CD14-positive monocyte (primary cell): Measurements from ENCODE around the gene HEATR1. TPM values are rescaled to one million over a fixed set of nuclear protein-coding genes. Genes with fewer than 3 reads are reported as not detected.
"Not testable (repeated sequence)": the region's sequence is repeated elsewhere in the genome, so short reads cannot be mapped to it uniquely, and the experiment has no call there.

Source experiments
- DNase-seq, 3 donors: peaks; one replicate each; pipeline ENCODE4 v3.0.0-alpha.2; 2011 to 2022
- H2AFZ ChIP-seq: 2 replicates; pipeline ENCODE4 v1.6.0; 2012; ENCODE audit warnings: mild to moderate bottlenecking, low read depth, low read length, inconsistent platforms; ENCODE audit not compliant: insufficient read depth, poor library complexity, severe bottlenecking
- H3K27ac ChIP-seq, 2 donors: 1 replicate in 1 of 2; 2 replicates in 1 of 2; pipeline ENCODE4 v1.5.1; 2012 to 2013; ENCODE audit warnings: low read length in 2 of 2, control low read depth in 1 of 2, inconsistent platforms in 1 of 2, low read depth in 1 of 2, mild to moderate bottlenecking in 1 of 2
- H3K27me3 ChIP-seq, 2 donors: one replicate each; pipeline versions ENCODE4 v1.6.0 to v1.6.1; 2011 to 2013; ENCODE audit warnings: low read length in 2 of 2; ENCODE audit not compliant: control insufficient read depth in 2 of 2, insufficient read depth in 2 of 2
- H3K36me3 ChIP-seq, 2 donors: replicated peaks in 1 of 2; 1 replicate in 1 of 2; 2 replicates in 1 of 2; pipeline versions ENCODE4 v1.5.1 to v1.6.1; 2012 to 2013; ENCODE audit warnings: low read length in 2 of 2, control low read depth in 1 of 2, inconsistent platforms in 1 of 2, mild to moderate bottlenecking in 1 of 2; ENCODE audit not compliant: insufficient read depth in 2 of 2, control insufficient read depth in 1 of 2
- H3K4me1 ChIP-seq, 2 donors: 1 replicate in 1 of 2; 2 replicates in 1 of 2; pipeline versions ENCODE4 v1.5.1 to v1.6.1; 2012 to 2013; ENCODE audit warnings: low read length in 2 of 2, control low read depth in 1 of 2, inconsistent platforms in 1 of 2, mild to moderate bottlenecking in 1 of 2, moderate library complexity in 1 of 2; ENCODE audit not compliant: insufficient read depth in 2 of 2, control insufficient read depth in 1 of 2
- H3K4me2 ChIP-seq: replicated peaks from 2 replicates; pipeline ENCODE3; 2012; ENCODE audit warnings: low read length, moderate library complexity, mild to moderate bottlenecking; ENCODE audit not compliant: poor library complexity, severe bottlenecking; ENCODE audit errors: extremely low read depth
- H3K4me3 ChIP-seq, 3 experiments: fragments of 200-600 bp in 1 of 3; sonication (generic) in 1 of 3; replicated peaks in 1 of 3; 1 replicate in 2 of 3; 2 replicates in 1 of 3; pipeline ENCODE4 v1.5.1; 2011 to 2013; ENCODE audit warnings: low read length in 3 of 3, mild to moderate bottlenecking in 3 of 3, control low read depth in 2 of 3, low read depth in 2 of 3, inconsistent platforms in 1 of 3, moderate library complexity in 1 of 3
- H3K79me2 ChIP-seq: 2 replicates; pipeline ENCODE4 v1.6.0; 2012; ENCODE audit warnings: mild to moderate bottlenecking, control low read depth, inconsistent platforms, low read length, moderate library complexity; ENCODE audit not compliant: insufficient read depth
- H3K9ac ChIP-seq: 2 replicates; pipeline ENCODE4 v1.6.0; 2017; ENCODE audit warnings: low read length, mild to moderate bottlenecking; ENCODE audit not compliant: insufficient read depth, poor library complexity, severe bottlenecking
- H3K9me3 ChIP-seq, 2 donors: replicated peaks in 1 of 2; 1 replicate in 1 of 2; 2 replicates in 1 of 2; pipeline versions ENCODE4 v1.5.1 to v1.6.1; 2012 to 2013; ENCODE audit warnings: low read length in 2 of 2, control low read depth in 1 of 2; ENCODE audit not compliant: control insufficient read depth in 1 of 2, insufficient read depth in 1 of 2
- H4K20me1 ChIP-seq: 2 replicates; pipeline ENCODE4 v1.6.0; 2012; ENCODE audit warnings: mild to moderate bottlenecking, low read length, control low read depth, moderate library complexity; ENCODE audit not compliant: insufficient read depth
- H3K27ac Mint-ChIP-seq, 7 donors: one replicate each; pipeline ENCODE4 v1.8.0; 2020; ENCODE audit warnings: mild to moderate bottlenecking in 7 of 7, mixed read lengths in 7 of 7, moderate library complexity in 6 of 7, inconsistent platforms in 2 of 7
- H3K27me3 Mint-ChIP-seq, 3 donors: one replicate each; pipeline ENCODE4 v1.8.0; 2021 to 2022; ENCODE audit warnings: low read depth in 3 of 3, mild to moderate bottlenecking in 3 of 3, mixed read lengths in 3 of 3, moderate library complexity in 3 of 3, inconsistent platforms in 1 of 3
- H3K36me3 Mint-ChIP-seq, 2 donors: one replicate each; pipeline ENCODE4 v1.8.0; 2020; ENCODE audit warnings: mixed read lengths in 2 of 2, inconsistent platforms in 1 of 2, mild to moderate bottlenecking in 1 of 2
- H3K4me1 Mint-ChIP-seq: one replicate; pipeline ENCODE4 v1.8.0; 2020; ENCODE audit warnings: mild to moderate bottlenecking, mixed read lengths
- H3K4me3 Mint-ChIP-seq, 2 donors: one replicate each; pipeline ENCODE4 v1.8.0; 2020; ENCODE audit warnings: mild to moderate bottlenecking in 2 of 2, mixed read lengths in 2 of 2, moderate library complexity in 1 of 2
- H3K9me3 Mint-ChIP-seq, 7 donors: one replicate each; pipeline ENCODE4 v1.8.0; 2020 to 2022; ENCODE audit warnings: mixed read lengths in 7 of 7, mild to moderate bottlenecking in 6 of 7, moderate library complexity in 6 of 7, inconsistent platforms in 2 of 7
- CTCF ChIP-seq: fragments of 200-600 bp; IDR thresholded peaks from one replicate; pipeline ENCODE4 v1.8.0; 2022; ENCODE audit warnings: antibody characterized with exemption, mild to moderate bottlenecking
- WGBS: methylation state at CpG from one replicate; pipeline ENCODE4 v1.1.5; 2013; ENCODE audit warnings: missing lambda C conversion rate; ENCODE audit not compliant: insufficient coverage; 5-methylcytosine and 5-hydroxymethylcytosine counted together
- intact Hi-C, 2 donors: fragments of 100-400 bp; cut with micrococcal nuclease; formaldehyde crosslinking; loops; one replicate each; pipeline versions ENCODE4 v1.15.0 to v1.15.1; 2023
- polyA plus RNA-seq, 3 donors: library from polyadenylated mRNA; depleted of rRNA in 1 of 3; unstranded in 2 of 3; stranded (reverse) in 1 of 3; fragments of 300-500 nt in 2 of 3; fragments of >200 nt in 1 of 3; fragmentation: Illumina TruSeq in 2 of 3; gene quantifications; 1 replicate in 2 of 3; 2 replicates in 1 of 3; pipeline ENCODE4 v1.2.3, GENCODE V29; 2012 to 2021

The HEATR1 gene
- polyA plus RNA-seq, 3 donors = 2.8 to 4.2 (median 3.7) TPM

- no peak overlapping the region for H3K4me3 Mint-ChIP-seq
- no peak overlapping the region for H3K27ac ChIP-seq
- no peak overlapping the region for H2AFZ ChIP-seq
- no peaks in the 10 kb centered on the region for H4K20me1 ChIP-seq
- intact Hi-C loops = loop anchor here in 1 of 2 donors (10.0 kb wide), 1 partner anchor 884 kb away; no protein-coding TSS in a partner anchor
- H3K9me3 ChIP-seq = no peaks in the 10 kb centered on the region
- H3K27me3 Mint-ChIP-seq = no peaks in the 10 kb centered on the region
- H3K4me2 ChIP-seq = no peak overlapping the region
- TF ChIP-seq CTCF = no peak
- H3K36me3 ChIP-seq = peaks cover 86 to 99% of the 10 kb centered on the region in 2 donors
- peaks cover 70 to 91% of the 10 kb centered on the region in 2 donors for H3K36me3 Mint-ChIP-seq
- no peaks in the 10 kb centered on the region for H3K9me3 Mint-ChIP-seq
- H3K4me3 ChIP-seq = no peak overlapping the region
- no peak overlapping the region for H3K27ac Mint-ChIP-seq
- H3K4me1 ChIP-seq = no peaks in the 10 kb centered on the region
- no CpG with 5 or more reads among the region's 3 CpGs for WGBS
- no peak overlapping the region for H3K9ac ChIP-seq
- DNase-seq = no peak
- no peaks in the 10 kb centered on the region for H3K4me1 Mint-ChIP-seq
- no peaks in the 10 kb centered on the region for H3K79me2 ChIP-seq
- no peaks in the 10 kb centered on the region for H3K27me3 ChIP-seq
Observed at GRCh38 chr1:236578661-236579060, 25.7 kb downstream of the HEATR1 start.

GRCh38 chr1:236577041-236577440 is 27.3 kb downstream of the HEATR1 start:
- H3K36me3 Mint-ChIP-seq = peaks cover 71 to 90% of the 10 kb centered on the region in 2 donors
- H3K36me3 ChIP-seq = peaks cover 87 to 99% of the 10 kb centered on the region in 2 donors

More at GRCh38 chr1:236577041-236577440, 27.3 kb downstream of the HEATR1 start:
- H3K4me3 ChIP-seq, H3K9ac ChIP-seq, H4K20me1 ChIP-seq, H3K27ac ChIP-seq, H3K27me3 Mint-ChIP-seq, H3K9me3 Mint-ChIP-seq, DNase-seq, H3K79me2 ChIP-seq, H3K27me3 ChIP-seq, H3K4me1 ChIP-seq, H3K4me2 ChIP-seq, H3K4me3 Mint-ChIP-seq, H3K9me3 ChIP-seq, H3K27ac Mint-ChIP-seq, H2AFZ ChIP-seq, H3K4me1 Mint-ChIP-seq: not testable (repeated sequence)
- WGBS = 86% methylated on average over 4 of the region's 7 CpGs
- intact Hi-C loops = loop anchor here in 1 of 2 donors (10.0 kb wide), 1 partner anchor 882 kb away; no protein-coding TSS in a partner anchor
